Common myeloid progenitor, CD34-positive (primary cell): ENCODE results near the gene SCLY.
"Not testable (repeated sequence)": the region's sequence is repeated elsewhere in the genome, so short reads cannot be mapped to it uniquely, and the experiment has no call there.

Source experiments
- CTCF ChIA-PET: fragments of 350-600 bp; sonication (Branson Sonifier 250); formaldehyde crosslinking; loops from one replicate; lab custom pipeline; 2021; ENCODE audit warnings: antibody characterized with exemption; lab: Charles Lee
- POLR2A ChIA-PET: fragments of 350-600 bp; sonication (Branson Sonifier 250); formaldehyde crosslinking; loops from one replicate; lab custom pipeline; 2021; ENCODE audit warnings: antibody characterized with exemption; lab: Charles Lee
- DNase-seq, 3 donors: peaks; one replicate each; pipeline versions ENCODE4 v3.0.0 to v3.0.0-alpha.2; 2013
- H3K27ac ChIP-seq, 2 experiments: 1 replicate in 1 of 2; 2 replicates in 1 of 2; pipeline ENCODE4 v1.7.0; 2013; ENCODE audit warnings: inconsistent platforms in 2 of 2, low read length in 2 of 2, mild to moderate bottlenecking in 2 of 2, low read depth in 1 of 2, moderate library complexity in 1 of 2; ENCODE audit not compliant: severe bottlenecking in 2 of 2, insufficient read depth in 1 of 2, poor library complexity in 1 of 2
- H3K27me3 ChIP-seq, 5 experiments: replicated peaks in 2 of 5; 1 replicate in 3 of 5; 2 replicates in 2 of 5; pipeline versions ENCODE4 v1.6.1 to v1.7.0; 2013; ENCODE audit warnings: low read length in 4 of 5, mild to moderate bottlenecking in 2 of 5, moderate library complexity in 2 of 5, inconsistent platforms in 1 of 5; ENCODE audit not compliant: insufficient read depth in 5 of 5, control insufficient read depth in 4 of 5
- H3K36me3 ChIP-seq, 4 experiments: 1 replicate in 2 of 4; 2 replicates in 2 of 4; pipeline versions ENCODE4 v1.6.1 to v1.7.0; 2013; ENCODE audit warnings: low read length in 3 of 4, control low read depth in 1 of 4, mild to moderate bottlenecking in 1 of 4; ENCODE audit not compliant: control insufficient read depth in 4 of 4, insufficient read depth in 4 of 4
- H3K4me1 ChIP-seq, 4 experiments: 1 replicate in 3 of 4; 2 replicates in 1 of 4; pipeline versions ENCODE4 v1.6.1 to v1.7.1; 2013; ENCODE audit warnings: low read length in 3 of 4, mild to moderate bottlenecking in 3 of 4, control low read depth in 1 of 4, inconsistent platforms in 1 of 4, moderate library complexity in 1 of 4; ENCODE audit not compliant: control insufficient read depth in 4 of 4, insufficient read depth in 4 of 4; ENCODE audit errors: control extremely low read depth in 1 of 4
- H3K4me3 ChIP-seq, 7 experiments: 1 replicate in 4 of 7; 2 replicates in 3 of 7; pipeline versions ENCODE4 v1.5.1 to v1.7.0; 2013; ENCODE audit warnings: mild to moderate bottlenecking in 7 of 7, low read length in 6 of 7, moderate library complexity in 6 of 7, inconsistent platforms in 2 of 7, low read depth in 2 of 7, control low read depth in 1 of 7; ENCODE audit not compliant: insufficient read depth in 4 of 7, control insufficient read depth in 1 of 7; ENCODE audit errors: extremely low read depth in 1 of 7
- H3K9me3 ChIP-seq, 5 experiments: 1 replicate in 4 of 5; 2 replicates in 1 of 5; pipeline versions ENCODE4 v1.6.1 to v1.7.1; 2013; ENCODE audit warnings: low read length in 4 of 5, mild to moderate bottlenecking in 2 of 5, inconsistent platforms in 1 of 5, low read depth in 1 of 5, moderate library complexity in 1 of 5; ENCODE audit not compliant: control insufficient read depth in 4 of 5, insufficient read depth in 2 of 5; ENCODE audit errors: control extremely low read depth in 1 of 5
- WGBS: methylation state at CpG from one replicate; pipeline ENCODE4 v1.1.5; 2013; ENCODE audit not compliant: insufficient coverage; 5-methylcytosine and 5-hydroxymethylcytosine counted together

Gene SCLY

GRCh38 chr2:238045575-238045974 is 15.2 kb upstream of the SCLY start:
- Histone ChIP-seq H3K27ac (no peak overlapping the region), H3K27me3 (no peaks in the 10 kb centered on the region), H3K4me3 (no peak overlapping the region), H3K4me1 (no peaks in the 10 kb centered on the region), H3K9me3 (peaks cover 0 to 4% (median 4%) of the 10 kb centered on the region in 5 experiments), H3K36me3 (peaks cover 0 to 49% (median 27%) of the 10 kb centered on the region in 4 experiments)
- no peak for DNase-seq
- CTCF ChIA-PET, result interaction anchor here (0.6 to 1.6 kb wide), 2 partner anchors 12 to 79 kb away, joined by 3 read pairs; no protein-coding TSS in a partner anchor
- POLR2A ChIA-PET, result no interaction called here

- no peak for DNase-seq
- Histone ChIP-seq H3K4me3 (no peak overlapping the region), H3K36me3 (peaks cover 0 to 38% (median 18%) of the 10 kb centered on the region in 4 experiments), H3K9me3 (peaks cover 0 to 4% (median 4%) of the 10 kb centered on the region in 5 experiments), H3K27me3 (no peaks in the 10 kb centered on the region), H3K4me1 (no peaks in the 10 kb centered on the region), H3K27ac (no peak overlapping the region)
- POLR2A ChIA-PET, result no interaction called here
- WGBS, result 100% methylated on average over 2 of the region's 2 CpGs
- CTCF ChIA-PET, result interaction anchor here (0.6 kb wide), 1 partner anchor 21 kb away, joined by 3 read pairs; no protein-coding TSS in a partner anchor
Measured at GRCh38 chr2:238046725-238047270, 14.0 kb upstream of the SCLY start.

GRCh38 chr2:238053191-238053776 is 7.5 kb upstream of the SCLY start:
- CTCF ChIA-PET, result no interaction called here
- H3K4me1 ChIP-seq, result no peaks in the 10 kb centered on the region
- peaks cover 0 to 12% (median 3%) of the 10 kb centered on the region in 5 experiments for H3K9me3 ChIP-seq
- H3K4me3 ChIP-seq, result no peak overlapping the region
- peak in 2 of 3 donors; percentile 16 to 30 for DNase-seq
- no CpG with 5 or more reads among the region's 2 CpGs for WGBS
- H3K27ac ChIP-seq, result no peak overlapping the region
- POLR2A ChIA-PET, result no interaction called here
- H3K36me3 ChIP-seq, result no peaks in the 10 kb centered on the region
- H3K27me3 ChIP-seq, result peaks cover 0 to 6% (median 0%) of the 10 kb centered on the region in 5 experiments

DNA sequence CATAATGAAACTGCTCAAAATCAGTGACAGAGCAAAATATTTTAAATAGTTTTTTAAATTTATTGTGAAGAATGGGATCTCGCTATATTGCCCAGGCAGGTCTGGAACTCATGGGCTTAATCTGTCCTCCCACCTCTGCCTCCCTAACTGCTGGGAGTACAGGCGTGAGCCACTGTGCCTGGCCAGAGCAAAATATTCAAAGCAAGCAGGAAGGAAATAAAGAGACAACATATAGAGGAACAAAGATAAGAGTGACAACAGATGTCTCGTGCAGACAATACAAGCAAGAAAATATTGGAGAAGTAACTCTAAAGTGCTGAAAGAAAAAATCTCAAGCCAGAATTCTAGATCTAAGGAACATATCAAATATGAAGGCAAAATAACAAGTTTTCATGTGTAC is 5.0 kb upstream of the SCLY start:
- Histone ChIP-seq H3K27me3 (peaks cover 0 to 6% (median 0%) of the 10 kb centered on the region in 5 experiments), H3K9me3 (peaks cover 0 to 8% (median 2%) of the 10 kb centered on the region in 5 experiments), H3K36me3 (no peaks in the 10 kb centered on the region), H3K27ac (no peak overlapping the region), H3K4me3 (no peak overlapping the region), H3K4me1 (peaks cover 5 to 11% (median 7%) of the 10 kb centered on the region in 4 experiments)
- ChIA-PET POLR2A (interaction anchor here (0.7 kb wide), 1 partner anchor 32 kb away, joined by 5 read pairs; no protein-coding TSS in a partner anchor), CTCF (no interaction called here)
- peak; percentile 3 to 57 (median 44) for DNase-seq
- WGBS, result 100% methylated on average over 1 of the region's 3 CpGs

- H3K4me3 ChIP-seq, H3K9me3 ChIP-seq, H3K27me3 ChIP-seq, POLR2A ChIA-PET, DNase-seq, H3K36me3 ChIP-seq, H3K27ac ChIP-seq: not testable (repeated sequence)
- H3K4me1 ChIP-seq, result peaks cover 5 to 24% (median 17%) of the 10 kb centered on the region in 4 experiments
- CTCF ChIA-PET, result interaction anchor here (0.8 to 1.2 kb wide), 2 partner anchors 16 to 30 kb away, joined by 3 read pairs; no protein-coding TSS in a partner anchor
- 90% methylated on average over 31 of the region's 44 CpGs for WGBS
Measured at GRCh38 chr2:238057696-238058575, 2.9 kb upstream of the SCLY start.

GRCh38 chr2:238059505-238059904 is 1.3 kb upstream of the SCLY start:
- ChIA-PET CTCF (interaction anchor here (0.9 to 1.2 kb wide), 3 partner anchors 17 to 196 kb away, joined by 3 read pairs; no protein-coding TSS in a partner anchor), POLR2A (no interaction called here)
- Histone ChIP-seq H3K36me3 (peaks cover 0 to 11% (median 3%) of the 10 kb centered on the region in 4 experiments), H3K4me3 (peak overlapping the region in 3 of 7 experiments; percentile 88 to 95 (median 91)), H3K27me3 (peaks cover 0 to 6% (median 0%) of the 10 kb centered on the region in 5 experiments), H3K4me1 (peaks cover 5 to 24% (median 17%) of the 10 kb centered on the region in 4 experiments), H3K9me3 (peaks cover 0 to 8% (median 2%) of the 10 kb centered on the region in 5 experiments), H3K27ac (no peak overlapping the region)
- DNase-seq, result no peak
- WGBS, result 100% methylated on average over 2 of the region's 3 CpGs
